ENCODE measurements around the gene CWC27.
"Not testable (repeated sequence)": the region's sequence is repeated elsewhere in the genome, so short reads cannot be mapped to it uniquely, and the experiment has no call there.

Gene CWC27

DNA sequence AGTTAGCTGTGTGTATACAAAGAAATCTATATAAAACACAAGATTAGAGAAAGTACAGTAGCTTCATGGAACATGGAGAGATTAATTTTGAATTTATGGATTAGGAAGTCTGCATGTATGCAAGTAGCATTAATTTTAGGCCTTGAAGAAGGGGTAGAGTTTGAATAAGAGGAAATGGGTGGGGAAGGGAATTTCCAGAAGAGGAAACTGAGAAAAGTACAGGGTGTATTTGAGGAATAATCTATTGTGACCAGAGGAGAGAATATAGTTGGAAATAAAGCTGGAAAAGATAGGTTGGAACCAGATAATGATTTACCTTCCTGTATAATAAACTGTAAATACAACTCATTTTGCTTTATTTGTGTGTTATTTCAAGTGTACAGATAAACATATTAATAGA is 53.6 kb downstream of the CWC27 start:
- Histone ChIP-seq H3K4me1 (ENCODE audit: insufficient read depth, low read length) (peaks cover 8% of the 10 kb centered on the region), H3K4me3 (ENCODE audit: low read length) (no peak overlapping the region), H3K27ac (ENCODE audit: low read depth, low read length) (no peak overlapping the region), H3K9me3 (ENCODE audit: insufficient read depth, low read depth, low read length) (no peaks in the 10 kb centered on the region), H3K9ac (ENCODE audit: low read depth, low read length) (no peak overlapping the region), H3K27me3 (ENCODE audit: insufficient read depth, low read length) (no peaks in the 10 kb centered on the region), H3K36me3 (ENCODE audit: insufficient read depth, low read length) (peaks cover 4% of the 10 kb centered on the region; the same call in 1 of the 2 replicates)

DNA sequence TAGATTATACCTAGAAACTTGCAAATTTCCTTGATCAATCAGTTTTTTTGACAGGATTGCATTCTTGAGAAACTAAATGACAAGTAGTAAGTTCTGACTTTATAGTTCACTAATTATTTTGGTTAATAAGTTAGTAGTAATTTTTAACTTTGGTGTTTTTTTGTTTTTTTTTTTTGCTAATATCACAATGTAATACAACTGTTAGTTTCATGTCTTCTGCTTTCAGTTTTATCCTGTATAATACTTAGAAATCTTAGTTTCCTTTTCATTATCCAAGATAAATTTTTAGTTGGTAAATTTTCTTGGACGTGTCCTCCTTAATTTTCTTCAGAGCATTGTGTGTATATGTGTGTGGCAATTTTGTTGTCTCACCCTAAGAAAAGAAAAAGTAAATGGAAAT is 57.8 kb downstream of the CWC27 start:
- Histone ChIP-seq H3K4me3 (ENCODE audit: low read length) (no peak overlapping the region), H3K4me1 (ENCODE audit: insufficient read depth, low read length) (no peaks in the 10 kb centered on the region), H3K36me3 (ENCODE audit: insufficient read depth, low read length) (peaks cover 3% of the 10 kb centered on the region; the same call in 1 of the 2 replicates), H3K27me3 (ENCODE audit: insufficient read depth, low read length) (no peaks in the 10 kb centered on the region), H3K9me3 (ENCODE audit: insufficient read depth, low read depth, low read length) (no peaks in the 10 kb centered on the region), H3K27ac (ENCODE audit: low read depth, low read length) (no peak overlapping the region), H3K9ac (ENCODE audit: low read depth, low read length) (no peak overlapping the region)
- WGBS, result no CpG with 5 or more reads among the region's 1 CpG

DNA sequence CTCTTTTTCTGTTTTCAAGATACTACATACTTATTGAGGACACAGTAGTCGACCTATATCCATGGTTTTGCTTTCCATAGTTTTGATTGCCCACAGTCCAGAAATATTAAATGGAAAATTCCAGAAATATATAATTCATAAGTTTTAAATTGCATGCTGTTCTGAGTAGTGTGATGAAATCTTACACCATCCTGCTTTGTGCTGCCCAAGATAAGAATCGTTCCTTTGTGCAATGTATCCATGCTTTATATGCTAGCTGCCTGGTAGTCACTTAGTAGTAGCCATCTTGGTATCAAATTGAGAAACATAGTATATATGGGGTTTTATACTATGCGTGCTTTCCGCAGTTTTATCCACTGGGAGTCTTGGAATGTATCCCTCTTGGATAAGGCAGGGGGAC is 59.0 kb downstream of the CWC27 start:
- Histone ChIP-seq H3K27ac (ENCODE audit: low read depth, low read length) (no peak overlapping the region), H3K36me3 (ENCODE audit: insufficient read depth, low read length) (peaks cover 3% of the 10 kb centered on the region; the same call in 1 of the 2 replicates), H3K4me1 (ENCODE audit: insufficient read depth, low read length) (no peaks in the 10 kb centered on the region), H3K4me3 (ENCODE audit: low read length) (no peak overlapping the region), H3K9me3 (ENCODE audit: insufficient read depth, low read depth, low read length) (no peaks in the 10 kb centered on the region), H3K27me3 (ENCODE audit: insufficient read depth, low read length) (no peaks in the 10 kb centered on the region), H3K9ac (ENCODE audit: low read depth, low read length) (no peak overlapping the region)
- 98% methylated on average over 3 of the region's 4 CpGs for WGBS

DNA sequence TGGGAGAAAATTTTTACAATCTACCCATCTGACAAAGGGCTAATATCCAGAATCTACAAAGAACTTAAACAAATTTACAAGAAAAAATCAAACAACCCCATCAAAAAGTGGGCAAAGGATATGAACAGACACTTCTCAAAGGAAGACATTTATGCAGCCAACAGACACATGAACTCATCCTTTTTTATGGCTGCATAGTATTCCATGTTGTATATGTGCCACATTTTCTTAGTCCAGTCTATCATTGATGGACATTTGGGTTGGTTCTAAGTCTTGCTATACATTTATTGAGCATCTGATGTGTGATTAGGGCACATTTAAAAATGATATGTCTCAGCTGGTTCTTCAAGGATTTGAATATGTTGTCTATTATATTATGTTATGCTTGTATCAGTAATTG is 61.9 kb downstream of the CWC27 start:
- not testable (repeated sequence) for H3K9me3 ChIP-seq (ENCODE audit: insufficient read depth, low read depth, low read length); H3K9ac ChIP-seq (ENCODE audit: low read depth, low read length); H3K27ac ChIP-seq (ENCODE audit: low read depth, low read length); H3K27me3 ChIP-seq (ENCODE audit: insufficient read depth, low read length); H3K36me3 ChIP-seq (ENCODE audit: insufficient read depth, low read length); H3K4me3 ChIP-seq (ENCODE audit: low read length)
- H3K4me1 ChIP-seq (ENCODE audit: insufficient read depth, low read length), result peaks cover 17% of the 10 kb centered on the region

DNA sequence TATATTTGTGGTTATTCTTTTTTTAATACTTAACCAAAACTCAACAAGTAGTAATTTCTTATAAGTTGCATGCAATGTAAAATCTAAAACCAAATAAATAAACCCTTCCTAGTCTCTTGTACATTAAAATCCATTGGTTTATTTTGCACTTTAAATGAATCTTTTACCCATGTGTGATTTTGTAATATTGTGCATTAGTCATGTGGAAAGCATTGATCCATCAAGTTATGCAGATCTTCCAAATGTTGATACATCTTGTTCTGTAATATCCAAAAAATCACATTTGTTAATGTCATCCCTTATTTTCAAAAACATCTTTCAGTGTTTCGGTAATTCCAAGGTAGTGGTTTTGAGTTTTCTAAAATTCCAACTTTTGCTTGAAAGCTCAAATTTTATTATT is 63.3 kb downstream of the CWC27 start:
- WGBS, result no CpG with 5 or more reads among the region's 1 CpG
- Histone ChIP-seq H3K27ac (ENCODE audit: low read depth, low read length) (no peak overlapping the region), H3K4me3 (ENCODE audit: low read length) (no peak overlapping the region), H3K9ac (ENCODE audit: low read depth, low read length) (no peak overlapping the region), H3K9me3 (ENCODE audit: insufficient read depth, low read depth, low read length) (no peaks in the 10 kb centered on the region), H3K36me3 (ENCODE audit: insufficient read depth, low read length) (peaks cover 3% of the 10 kb centered on the region; the same call in 1 of the 2 replicates), H3K27me3 (ENCODE audit: insufficient read depth, low read length) (no peaks in the 10 kb centered on the region), H3K4me1 (ENCODE audit: insufficient read depth, low read length) (peaks cover 29% of the 10 kb centered on the region)

DNA sequence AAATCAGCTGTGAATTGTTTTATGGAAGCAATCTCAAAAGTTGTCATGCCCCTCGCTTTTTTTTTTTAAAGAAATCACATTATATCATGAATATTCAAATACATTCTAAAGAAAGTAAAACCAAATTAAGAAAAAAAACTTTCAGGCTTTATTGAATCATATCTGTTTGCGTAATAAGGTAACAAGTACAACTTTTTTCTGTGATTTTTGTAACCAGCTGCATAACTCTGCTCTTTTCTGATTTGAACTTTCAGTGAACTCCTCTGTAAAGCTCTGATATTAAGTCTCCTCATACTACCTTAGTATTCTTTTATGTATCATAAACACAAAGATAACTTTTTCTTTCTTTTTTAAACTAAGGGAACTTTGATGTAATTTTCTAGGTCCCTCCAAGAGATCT is 65.3 kb downstream of the CWC27 start:
- 95% methylated on average over 1 of the region's 2 CpGs for WGBS
- Histone ChIP-seq H3K4me1 (ENCODE audit: insufficient read depth, low read length) (peaks cover 29% of the 10 kb centered on the region), H3K36me3 (ENCODE audit: insufficient read depth, low read length) (peaks cover 3% of the 10 kb centered on the region; the same call in 1 of the 2 replicates), H3K9me3 (ENCODE audit: insufficient read depth, low read depth, low read length) (no peaks in the 10 kb centered on the region), H3K27ac (ENCODE audit: low read depth, low read length) (no peak overlapping the region), H3K4me3 (ENCODE audit: low read length) (no peak overlapping the region), H3K9ac (ENCODE audit: low read depth, low read length) (no peak overlapping the region), H3K27me3 (ENCODE audit: insufficient read depth, low read length) (no peaks in the 10 kb centered on the region)

DNA sequence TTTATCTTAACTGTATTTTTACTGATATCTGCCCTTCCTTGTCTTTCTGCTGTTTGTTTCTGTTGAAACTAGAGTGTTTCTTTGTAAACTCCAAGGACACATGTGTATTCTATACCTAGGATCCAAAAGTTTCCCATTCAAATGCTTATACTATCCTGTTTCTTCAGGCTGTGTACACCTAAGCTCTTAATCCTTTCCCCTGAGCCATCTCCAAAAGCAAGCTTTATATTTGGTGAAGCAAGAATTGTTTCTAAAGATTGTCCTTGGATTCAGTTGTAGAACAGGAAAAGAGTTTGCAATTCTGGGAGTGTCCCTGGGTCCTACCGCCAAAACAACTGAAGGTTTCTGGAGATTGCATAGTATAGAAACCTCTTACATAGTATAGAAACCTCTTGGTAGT is 65.9 kb downstream of the CWC27 start:
- no CpG with 5 or more reads among the region's 1 CpG for WGBS
- H3K9ac ChIP-seq (ENCODE audit: low read depth, low read length), result no peak overlapping the region
- no peak overlapping the region for H3K27ac ChIP-seq (ENCODE audit: low read depth, low read length)
- peaks cover 3% of the 10 kb centered on the region; the same call in 1 of the 2 replicates for H3K36me3 ChIP-seq (ENCODE audit: insufficient read depth, low read length)
- peaks cover 29% of the 10 kb centered on the region for H3K4me1 ChIP-seq (ENCODE audit: insufficient read depth, low read length)
- H3K4me3 ChIP-seq (ENCODE audit: low read length), result no peak overlapping the region
- no peaks in the 10 kb centered on the region for H3K27me3 ChIP-seq (ENCODE audit: insufficient read depth, low read length)
- no peaks in the 10 kb centered on the region for H3K9me3 ChIP-seq (ENCODE audit: insufficient read depth, low read depth, low read length)

DNA sequence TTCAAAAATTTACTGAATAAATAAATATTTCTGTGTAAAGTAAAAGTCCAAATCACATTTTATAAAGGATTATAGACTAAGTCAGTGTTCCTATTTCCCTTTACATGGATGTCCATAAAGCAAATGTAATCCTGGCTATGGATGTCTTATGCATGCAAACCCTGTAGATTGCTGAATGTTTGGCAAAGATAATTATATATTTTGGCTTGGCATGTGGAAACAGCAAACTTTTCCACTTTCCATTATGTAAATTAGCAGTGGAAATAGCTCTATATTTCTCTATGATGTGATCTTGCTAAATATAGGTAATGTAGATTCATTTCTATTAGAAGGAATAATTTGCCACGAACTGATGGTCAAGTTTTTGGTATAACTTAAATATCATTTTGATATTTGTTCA is 66.5 kb downstream of the CWC27 start:
- Histone ChIP-seq H3K4me1 (ENCODE audit: insufficient read depth, low read length) (peaks cover 29% of the 10 kb centered on the region), H3K27me3 (ENCODE audit: insufficient read depth, low read length) (no peaks in the 10 kb centered on the region), H3K9ac (ENCODE audit: low read depth, low read length) (no peak overlapping the region), H3K9me3 (ENCODE audit: insufficient read depth, low read depth, low read length) (no peaks in the 10 kb centered on the region), H3K27ac (ENCODE audit: low read depth, low read length) (no peak overlapping the region), H3K36me3 (ENCODE audit: insufficient read depth, low read length) (peaks cover 3% of the 10 kb centered on the region; the same call in 1 of the 2 replicates), H3K4me3 (ENCODE audit: low read length) (no peak overlapping the region)
- WGBS, result 100% methylated on average over 1 of the region's 1 CpG

DNA sequence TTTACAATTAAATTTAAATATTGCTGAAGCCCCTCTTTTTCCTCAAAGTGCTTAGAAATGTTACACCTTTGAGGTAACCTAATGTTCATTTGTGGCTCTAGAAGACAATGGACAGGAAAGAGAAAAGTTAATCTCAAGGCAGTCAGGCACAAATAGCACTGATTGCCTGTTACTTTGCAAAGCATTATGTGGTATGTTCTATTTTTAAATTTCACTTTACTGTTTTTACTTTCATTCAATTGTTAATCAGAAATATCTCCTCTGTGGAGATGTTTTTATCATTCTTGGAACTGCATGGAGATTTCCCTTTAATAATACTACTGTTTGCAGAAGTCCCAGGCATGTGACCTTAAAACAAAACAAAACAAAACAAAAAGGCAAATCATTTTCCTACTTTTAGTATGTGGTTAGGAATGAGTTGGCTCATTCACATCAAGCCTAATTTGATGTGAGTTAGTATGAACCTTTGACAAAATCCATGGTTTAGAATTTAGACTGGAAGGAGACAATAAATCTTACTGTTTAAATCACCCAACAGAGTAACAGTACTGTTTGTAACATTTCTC is 67.5 kb downstream of the CWC27 start:
- no peak overlapping the region for H3K9ac ChIP-seq (ENCODE audit: low read depth, low read length)
- H3K27ac ChIP-seq (ENCODE audit: low read depth, low read length), result no peak overlapping the region
- peaks cover 29% of the 10 kb centered on the region for H3K4me1 ChIP-seq (ENCODE audit: insufficient read depth, low read length)
- no peaks in the 10 kb centered on the region for H3K27me3 ChIP-seq (ENCODE audit: insufficient read depth, low read length)
- peaks cover 8% of the 10 kb centered on the region; the same call in 1 of the 2 replicates for H3K9me3 ChIP-seq (ENCODE audit: insufficient read depth, low read depth, low read length)
- no peak overlapping the region for H3K4me3 ChIP-seq (ENCODE audit: low read length)
- H3K36me3 ChIP-seq (ENCODE audit: insufficient read depth, low read length), result peaks cover 7% of the 10 kb centered on the region; the same call in 1 of the 2 replicates

DNA sequence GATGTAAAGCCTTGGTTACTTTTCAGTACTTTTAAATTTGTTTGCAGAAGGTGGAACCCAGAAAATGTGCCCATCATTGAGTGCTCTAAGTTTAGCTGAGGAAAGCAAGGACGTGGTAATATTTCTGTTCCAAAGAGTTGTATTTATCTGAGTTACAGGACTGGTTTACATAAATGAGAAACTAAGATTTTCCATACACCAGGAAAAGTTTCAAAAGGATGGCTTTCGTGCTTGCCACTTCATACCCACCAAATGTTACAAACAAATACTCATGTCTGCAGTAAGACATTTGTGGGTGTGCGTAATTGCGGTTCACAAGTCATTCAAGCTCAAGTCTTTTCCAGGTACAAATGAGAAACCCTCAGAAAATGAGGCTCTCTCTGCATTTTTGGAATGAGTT is 68.1 kb downstream of the CWC27 start:
- Histone ChIP-seq H3K4me3 (ENCODE audit: low read length) (no peak overlapping the region), H3K36me3 (ENCODE audit: insufficient read depth, low read length) (peaks cover 7% of the 10 kb centered on the region; the same call in 1 of the 2 replicates), H3K9ac (ENCODE audit: low read depth, low read length) (no peak overlapping the region), H3K27ac (ENCODE audit: low read depth, low read length) (no peak overlapping the region), H3K9me3 (ENCODE audit: insufficient read depth, low read depth, low read length) (peaks cover 9% of the 10 kb centered on the region; the same call in 1 of the 2 replicates), H3K27me3 (ENCODE audit: insufficient read depth, low read length) (no peaks in the 10 kb centered on the region), H3K4me1 (ENCODE audit: insufficient read depth, low read length) (peaks cover 29% of the 10 kb centered on the region)
- 91% methylated on average over 4 of the region's 4 CpGs for WGBS

DNA sequence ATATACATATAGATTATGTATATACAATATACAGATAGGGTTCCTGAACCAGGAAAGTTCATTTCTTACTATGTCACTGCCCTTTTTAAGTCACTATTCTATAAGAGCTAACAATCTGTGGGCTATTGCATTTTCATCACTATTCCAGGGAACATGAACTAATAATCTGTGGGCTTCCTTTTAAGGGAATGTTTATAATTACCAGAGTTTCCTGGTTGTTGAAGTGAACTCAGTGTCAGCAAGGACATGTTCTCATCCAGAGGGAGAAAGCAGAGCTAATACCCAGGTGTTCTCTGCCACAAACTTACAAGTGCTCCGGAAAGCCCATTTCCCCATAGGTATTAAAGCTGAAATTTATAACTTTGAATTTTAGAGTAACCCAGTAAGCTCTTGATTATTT is 69.6 kb downstream of the CWC27 start:
- peaks cover 29% of the 10 kb centered on the region for H3K4me1 ChIP-seq (ENCODE audit: insufficient read depth, low read length)
- no peaks in the 10 kb centered on the region for H3K27me3 ChIP-seq (ENCODE audit: insufficient read depth, low read length)
- H3K27ac ChIP-seq (ENCODE audit: low read depth, low read length), result no peak overlapping the region
- no CpG with 5 or more reads among the region's 1 CpG for WGBS
- H3K36me3 ChIP-seq (ENCODE audit: insufficient read depth, low read length), result peaks cover 7% of the 10 kb centered on the region; the same call in 1 of the 2 replicates
- no peak overlapping the region for H3K9ac ChIP-seq (ENCODE audit: low read depth, low read length)
- H3K4me3 ChIP-seq (ENCODE audit: low read length), result no peak overlapping the region
- peaks cover 9% of the 10 kb centered on the region; the same call in 1 of the 2 replicates for H3K9me3 ChIP-seq (ENCODE audit: insufficient read depth, low read depth, low read length)

DNA sequence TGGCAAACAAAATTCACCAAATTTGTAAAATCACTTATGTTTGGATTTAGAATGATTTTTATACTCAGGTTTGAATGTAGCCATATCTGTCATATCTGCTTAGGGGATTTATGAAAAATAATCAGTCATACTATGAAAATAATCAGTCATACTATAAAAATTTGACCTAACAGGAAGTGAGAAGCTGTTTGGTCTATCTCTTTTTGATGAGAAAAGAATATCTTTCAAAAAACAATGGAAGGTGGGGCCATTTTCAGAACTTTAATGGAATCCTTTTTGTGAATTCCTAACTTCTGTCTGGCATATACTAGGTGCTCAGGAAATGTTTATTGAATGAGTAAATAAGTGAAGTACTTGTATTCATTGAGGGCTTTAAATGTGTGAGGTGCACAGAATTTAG is 70.1 kb downstream of the CWC27 start:
- Histone ChIP-seq H3K4me1 (ENCODE audit: insufficient read depth, low read length) (peaks cover 29% of the 10 kb centered on the region), H3K9ac (ENCODE audit: low read depth, low read length) (no peak overlapping the region), H3K9me3 (ENCODE audit: insufficient read depth, low read depth, low read length) (peaks cover 9% of the 10 kb centered on the region; the same call in 1 of the 2 replicates), H3K4me3 (ENCODE audit: low read length) (no peak overlapping the region), H3K36me3 (ENCODE audit: insufficient read depth, low read length) (peaks cover 7% of the 10 kb centered on the region; the same call in 1 of the 2 replicates), H3K27me3 (ENCODE audit: insufficient read depth, low read length) (no peaks in the 10 kb centered on the region), H3K27ac (ENCODE audit: low read depth, low read length) (no peak overlapping the region)

Measured in HUES64 (cell line).